Loucy (cell line): ENCODE data around the gene SPOCK1.

Experiments used
- H2AFZ ChIP-seq: fragments of 200-600 bp; sonication (generic); 2 replicates; pipeline ENCODE4 v1.6.0; 2016; ENCODE audit warnings: antibody characterized with exemption, mild to moderate bottlenecking, low read length, moderate library complexity
- H3F3A ChIP-seq: fragments of 200-600 bp; 2 replicates; pipeline ENCODE4 v1.6.0; 2016; ENCODE audit warnings: antibody characterized with exemption, low read depth, mild to moderate bottlenecking
- H3K27me3 ChIP-seq: fragments of 200-600 bp; sonication (generic); 2 replicates; pipeline ENCODE4 v1.6.1; 2014; ENCODE audit warnings: low read length, mild to moderate bottlenecking; ENCODE audit not compliant: insufficient read depth, poor library complexity, severe bottlenecking
- H3K36me3 ChIP-seq: fragments of 200-600 bp; sonication (generic); 2 replicates; pipeline ENCODE4 v1.6.1; 2016; ENCODE audit warnings: low read length; ENCODE audit not compliant: insufficient read depth
- H3K4me1 ChIP-seq: fragments of 200-600 bp; sonication (generic); 2 replicates; pipeline ENCODE4 v1.5.1; 2014; ENCODE audit warnings: low read length, mild to moderate bottlenecking; ENCODE audit not compliant: insufficient read depth, poor library complexity, severe bottlenecking
- H3K4me2 ChIP-seq: fragments of 200-600 bp; sonication (generic); 2 replicates; pipeline ENCODE4 v1.6.0; 2014; ENCODE audit warnings: antibody characterized with exemption, low read length, low read depth, mild to moderate bottlenecking; ENCODE audit not compliant: poor library complexity, severe bottlenecking
- H3K4me3 ChIP-seq: fragments of 200-600 bp; sonication (generic); 2 replicates; pipeline ENCODE4 v1.5.1; 2014; ENCODE audit warnings: low read length, mild to moderate bottlenecking, mixed read lengths; ENCODE audit not compliant: poor library complexity, severe bottlenecking
- H3K79me2 ChIP-seq: fragments of 200-600 bp; sonication (generic); 2 replicates; pipeline ENCODE4 v1.6.1; 2014; ENCODE audit warnings: low read length; ENCODE audit not compliant: insufficient read depth
- H3K9ac ChIP-seq: fragments of 200-600 bp; sonication (generic); 2 replicates; pipeline ENCODE4 v1.6.0; 2014; ENCODE audit warnings: mild to moderate bottlenecking, low read depth, low read length, moderate library complexity; ENCODE audit not compliant: poor library complexity, severe bottlenecking
- H3K9me2 ChIP-seq: fragments of 200-600 bp; sonication (generic); replicated peaks from 2 replicates; pipeline ENCODE4 v1.6.1; 2016; ENCODE audit warnings: low read depth, low read length, mixed read lengths
- H3K9me3 ChIP-seq: fragments of 200-600 bp; sonication (generic); 2 replicates; pipeline ENCODE4 v1.6.1; 2014; ENCODE audit warnings: mild to moderate bottlenecking, antibody characterized with exemption, low read length, low read depth; ENCODE audit not compliant: insufficient read depth
- H4K20me1 ChIP-seq: fragments of 200-600 bp; sonication (generic); 2 replicates; pipeline ENCODE4 v1.6.0; 2014; ENCODE audit warnings: antibody characterized with exemption, low read length, mild to moderate bottlenecking; ENCODE audit not compliant: insufficient read depth, poor library complexity, severe bottlenecking
- CTCF ChIP-seq: fragments of 200-600 bp; sonication (generic); conservative IDR thresholded peaks from 2 replicates; pipeline ENCODE4 v1.5.1; 2014; ENCODE audit warnings: mild to moderate bottlenecking, antibody characterized with exemption, low read length
- EZH2phosphoT487 ChIP-seq: fragments of 200-600 bp; IDR thresholded peaks from 2 replicates; pipeline ENCODE4 v1.6.1; 2018; ENCODE audit warnings: antibody characterized with exemption, mild to moderate bottlenecking, moderate library complexity, borderline replicate concordance

The SPOCK1 gene

GRCh38 chr5:137022043-137022442 is 477.1 kb downstream of the SPOCK1 start:
- no peaks in the 10 kb centered on the region for H4K20me1 ChIP-seq
- no peaks in the 10 kb centered on the region for H3K79me2 ChIP-seq
- H3K9ac ChIP-seq = no peak overlapping the region
- no peak overlapping the region for H3K4me3 ChIP-seq
- H2AFZ ChIP-seq = peak overlapping the region; percentile 6; the same call in 1 of the 2 replicates
- no peaks in the 10 kb centered on the region for H3K36me3 ChIP-seq
- no peak for TF ChIP-seq CTCF
- TF ChIP-seq EZH2phosphoT487 = no peak
- H3K4me2 ChIP-seq = no peak overlapping the region
- H3K9me2 ChIP-seq = no peaks in the 10 kb centered on the region
- no peaks in the 10 kb centered on the region for H3K27me3 ChIP-seq
- peaks cover 6% of the 10 kb centered on the region; the same call in 1 of the 2 replicates for H3F3A ChIP-seq
- peaks cover 49% of the 10 kb centered on the region for H3K4me1 ChIP-seq
- no peaks in the 10 kb centered on the region for H3K9me3 ChIP-seq

DNA sequence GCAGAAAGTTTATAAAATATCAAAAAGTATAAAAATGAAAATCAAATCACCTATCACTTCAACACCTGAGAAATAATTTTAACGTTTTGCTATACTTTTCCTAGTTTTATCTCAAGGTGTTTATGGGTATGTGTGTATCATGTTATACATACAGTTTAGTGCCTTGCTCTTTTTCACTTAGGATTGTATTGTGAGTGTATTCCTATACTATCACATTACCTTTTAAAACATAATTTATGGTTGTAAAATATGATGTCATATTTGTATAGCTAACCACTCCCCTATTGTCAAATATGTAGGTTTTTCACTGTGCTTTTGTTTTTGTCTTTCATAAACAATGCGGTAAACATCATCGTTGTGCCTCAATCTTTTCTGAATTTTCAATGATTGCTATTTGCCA is 479.9 kb downstream of the SPOCK1 start:
- H3K79me2 ChIP-seq = no peaks in the 10 kb centered on the region
- H3K4me3 ChIP-seq = no peak overlapping the region
- H3K9me2 ChIP-seq = no peaks in the 10 kb centered on the region
- H4K20me1 ChIP-seq = no peaks in the 10 kb centered on the region
- H3K4me1 ChIP-seq = peaks cover 24% of the 10 kb centered on the region
- no peaks in the 10 kb centered on the region for H3K36me3 ChIP-seq
- peaks cover 4% of the 10 kb centered on the region; the same call in 1 of the 2 replicates for H3F3A ChIP-seq
- no peaks in the 10 kb centered on the region for H3K27me3 ChIP-seq
- TF ChIP-seq EZH2phosphoT487 = no peak
- TF ChIP-seq CTCF = no peak
- no peak overlapping the region for H2AFZ ChIP-seq
- no peak overlapping the region for H3K9ac ChIP-seq
- H3K9me3 ChIP-seq = no peaks in the 10 kb centered on the region
- H3K4me2 ChIP-seq = no peak overlapping the region

- Histone ChIP-seq H2AFZ (0 out of 2 replicates have a peak overlapping the region, but pooled peaks have one; percentile 31), H4K20me1 (no peaks in the 10 kb centered on the region), H3K9me2 (no peaks in the 10 kb centered on the region), H3K9ac (no peak overlapping the region), H3K79me2 (no peaks in the 10 kb centered on the region), H3K4me1 (peaks cover under 1% of the 10 kb centered on the region), H3F3A (no peaks in the 10 kb centered on the region), H3K9me3 (no peaks in the 10 kb centered on the region), H3K36me3 (no peaks in the 10 kb centered on the region), H3K27me3 (no peaks in the 10 kb centered on the region), H3K4me3 (no peak overlapping the region), H3K4me2 (no peak overlapping the region)
- TF ChIP-seq EZH2phosphoT487 (no peak), CTCF (peak; percentile 40)
These were observed 482.3 kb downstream of the SPOCK1 start for GRCh38 chr5:137016783-137017324.
